ENCODE measurements around the gene DGUOK. TPM values are rescaled to one million over a fixed set of nuclear protein-coding genes. Genes with fewer than 3 reads are reported as not detected.

Gene DGUOK
- total RNA-seq, 1 donor from 2014 or later: 47.8 TPM

GRCh38 chr2:73947412-73948018 is 20.8 kb downstream of the DGUOK start:
- DNase-seq (ENCODE audit: low read depth in 2 of 2): no peak

DNA sequence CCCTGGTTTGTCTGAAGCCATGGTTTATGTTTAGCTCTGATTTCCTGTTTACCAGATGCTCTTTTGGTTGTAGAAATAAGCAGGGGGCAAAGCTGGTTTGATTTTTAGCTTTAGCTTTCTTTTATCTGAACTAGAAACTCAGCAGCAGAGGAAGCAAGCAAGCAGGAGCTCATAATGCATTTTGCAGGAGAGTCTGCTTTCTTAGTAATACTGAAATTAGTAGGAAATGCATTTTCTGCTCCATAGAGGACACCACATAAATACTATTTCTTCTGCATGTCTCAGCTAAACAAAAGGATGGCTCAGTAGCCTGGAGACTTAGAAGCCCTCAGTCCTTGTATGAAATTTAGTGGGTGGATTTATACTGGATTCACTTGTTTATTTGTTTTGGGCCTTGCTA is 23.1 kb downstream of the DGUOK start:
- no peak for DNase-seq (ENCODE audit: low read depth in 2 of 2)

DNA sequence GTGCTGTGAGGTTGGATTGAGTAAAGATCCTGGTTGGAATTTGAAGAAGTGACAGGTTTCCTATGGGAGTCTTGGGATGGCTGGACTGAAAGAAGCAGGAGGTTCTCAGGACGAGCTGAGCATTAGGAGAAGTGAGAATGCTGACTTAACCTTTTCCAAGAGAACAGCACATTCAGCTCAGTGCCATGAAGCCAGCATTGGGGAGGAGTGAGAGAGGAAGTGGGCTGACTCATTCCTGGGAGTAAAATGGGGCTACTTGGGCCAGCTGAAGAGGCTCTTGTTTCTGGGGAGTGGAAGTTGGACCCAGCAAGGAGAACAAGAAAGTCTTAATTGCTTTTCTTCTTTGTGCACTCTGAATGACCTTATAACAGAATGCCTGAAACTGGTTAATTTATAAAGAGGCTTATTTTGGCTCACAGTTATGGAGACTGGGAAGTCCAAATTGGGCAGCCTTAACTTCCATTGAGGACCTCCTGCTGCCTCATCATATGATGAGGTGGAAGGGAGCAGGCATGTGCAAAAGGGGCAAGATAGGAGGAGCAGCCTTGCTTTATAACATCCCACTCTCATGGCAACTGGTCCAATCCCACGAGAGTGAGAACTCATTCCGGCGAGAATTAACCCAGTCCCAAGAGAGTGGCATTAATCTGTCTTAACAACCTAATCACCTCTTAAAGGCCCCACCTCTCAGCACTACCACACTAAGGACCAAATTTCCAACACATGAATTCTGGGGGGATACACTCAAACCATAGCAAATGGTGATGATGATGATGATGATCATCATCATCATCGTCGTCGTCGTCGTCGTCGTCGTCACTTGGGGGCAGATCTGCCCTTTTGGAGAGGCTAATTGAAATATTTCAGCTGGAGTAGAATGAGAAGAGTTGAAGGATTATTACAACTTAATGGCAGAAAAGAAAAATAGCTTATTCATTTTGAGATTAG is 26.1 kb downstream of the DGUOK start:
- peak in 1 of 2 donors; percentile 22 for DNase-seq (ENCODE audit: low read depth in 2 of 2)

DNA sequence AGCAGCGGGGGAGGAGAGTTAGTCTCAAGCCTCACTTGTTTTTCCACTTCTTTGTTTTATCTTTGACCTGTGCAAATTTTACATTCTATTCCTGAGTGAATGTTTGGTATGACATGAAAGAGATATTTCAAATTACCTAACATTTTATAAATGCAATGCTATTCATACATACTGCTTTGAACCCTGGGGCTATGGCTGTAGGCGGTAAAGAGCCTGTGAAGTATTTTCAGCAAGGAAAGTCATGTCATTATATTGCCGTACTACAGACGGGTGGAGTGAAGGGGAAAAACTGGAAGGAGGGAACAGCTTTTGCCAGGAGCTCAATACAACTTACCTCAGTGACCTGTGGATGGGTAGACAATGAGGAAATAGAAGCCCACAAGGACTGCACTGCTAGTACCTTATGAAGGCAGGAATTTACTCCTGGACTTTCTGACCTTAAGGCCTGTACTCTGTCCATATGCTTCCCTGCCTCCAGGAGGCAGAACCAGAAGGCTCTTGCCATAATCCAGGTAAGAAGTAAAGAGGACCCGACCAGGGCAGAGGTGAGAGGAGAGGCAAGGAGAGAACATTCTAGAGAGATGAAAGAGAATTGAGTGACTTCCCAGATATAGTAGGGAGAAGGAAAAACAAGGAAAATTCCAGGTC is 29.7 kb downstream of the DGUOK start:
- no peak for DNase-seq (ENCODE audit: low read depth in 2 of 2)

DNA sequence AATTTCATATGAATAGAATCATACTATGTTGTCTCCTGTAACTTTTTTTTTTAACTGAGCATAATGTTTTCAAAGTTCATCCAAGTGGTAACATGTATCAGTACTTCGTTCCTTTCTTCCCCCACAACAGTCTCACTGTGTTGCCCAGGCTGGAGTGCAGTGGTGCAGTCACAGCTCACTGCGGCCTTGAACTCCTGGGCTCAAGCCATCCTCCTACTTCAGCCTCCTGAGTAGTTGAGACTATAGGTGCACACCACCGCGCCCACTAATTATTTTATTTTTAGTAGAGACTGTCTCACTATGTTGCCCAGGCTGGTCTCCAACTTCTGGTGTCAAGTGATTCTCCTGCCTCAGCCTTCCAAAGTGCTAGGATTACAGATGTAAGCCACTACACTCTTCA is 34.6 kb downstream of the DGUOK start:
- no peak for DNase-seq (ENCODE audit: low read depth in 2 of 2)

GRCh38 chr2:73961823-73962615 is 35.3 kb downstream of the DGUOK start:
- DNase-seq (ENCODE audit: low read depth in 2 of 2): no peak

DNA sequence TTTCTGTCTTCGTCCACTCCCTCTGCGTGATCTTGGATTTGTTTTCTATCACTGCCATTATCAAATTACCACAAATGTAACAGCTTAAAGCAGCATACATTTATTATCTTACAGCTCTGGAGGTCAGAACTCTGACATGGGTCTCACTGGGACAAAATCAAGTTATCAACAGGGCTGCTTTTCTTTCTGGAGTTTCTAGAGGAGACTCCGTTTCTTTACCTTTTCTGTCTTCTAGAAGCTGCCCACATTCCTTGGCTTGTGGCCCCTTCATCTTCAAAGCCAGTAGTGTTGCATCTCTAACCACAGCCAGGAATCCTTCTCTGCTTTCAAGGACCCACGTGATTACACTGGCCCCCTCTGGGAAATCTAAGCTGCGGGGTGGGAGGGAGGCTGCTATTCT is 36.1 kb downstream of the DGUOK start:
- no peak for DNase-seq (ENCODE audit: low read depth in 2 of 2)

DNA sequence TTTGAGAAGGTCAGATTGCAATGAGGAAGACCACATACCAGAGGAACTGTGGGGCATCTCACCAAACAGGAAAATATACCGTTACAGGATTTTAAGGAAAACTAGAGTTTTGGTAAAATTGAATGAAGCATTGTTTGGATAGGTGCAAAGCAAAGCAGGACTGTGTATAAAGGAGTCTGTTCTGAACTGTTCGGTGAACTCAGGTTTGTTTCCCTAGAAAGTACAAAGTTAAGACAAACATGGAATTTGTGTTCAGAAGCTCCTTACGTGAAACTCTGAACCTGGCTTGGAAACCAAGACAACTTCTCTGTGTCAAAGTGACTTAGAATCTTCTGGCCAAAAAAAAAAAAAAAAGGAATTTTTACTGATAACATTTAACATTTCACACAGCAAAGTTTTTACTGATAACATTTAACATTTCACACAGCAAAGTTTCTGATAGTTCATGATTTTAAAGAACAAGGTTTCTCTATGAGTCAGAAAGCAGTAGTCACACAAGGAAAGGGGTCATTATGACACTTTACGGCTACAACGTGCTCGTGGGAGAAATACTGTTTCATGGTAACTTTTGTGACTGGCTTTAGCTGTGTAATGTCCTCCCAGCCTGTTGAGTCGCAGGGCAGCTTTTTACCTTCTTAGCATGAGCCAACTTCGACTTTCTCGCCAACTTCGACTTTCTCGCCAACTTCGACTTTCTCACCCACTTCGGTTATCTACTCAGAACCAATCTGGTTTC is 36.9 kb downstream of the DGUOK start:
- no peak for DNase-seq (ENCODE audit: low read depth in 2 of 2)

DNA sequence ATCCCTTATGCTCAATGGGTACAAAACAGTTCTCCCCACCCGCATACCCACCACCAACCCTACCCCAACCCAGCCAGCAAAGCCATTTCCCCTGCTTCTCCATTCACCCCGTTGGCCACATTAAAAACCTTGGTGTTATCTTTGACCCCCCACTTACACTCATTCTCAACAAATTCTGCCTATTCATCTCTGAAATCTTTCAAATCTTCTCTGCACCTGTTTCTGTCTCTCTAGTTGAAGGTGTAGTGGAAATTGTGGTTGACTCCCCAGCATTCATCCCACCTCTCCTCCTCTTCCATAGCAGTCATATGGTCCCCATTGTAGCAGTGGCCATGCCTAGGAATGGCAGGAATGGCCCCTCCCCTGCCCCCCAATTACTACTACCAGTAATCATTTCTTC is 37.5 kb downstream of the DGUOK start:
- DNase-seq (ENCODE audit: low read depth in 2 of 2): no peak

DNA sequence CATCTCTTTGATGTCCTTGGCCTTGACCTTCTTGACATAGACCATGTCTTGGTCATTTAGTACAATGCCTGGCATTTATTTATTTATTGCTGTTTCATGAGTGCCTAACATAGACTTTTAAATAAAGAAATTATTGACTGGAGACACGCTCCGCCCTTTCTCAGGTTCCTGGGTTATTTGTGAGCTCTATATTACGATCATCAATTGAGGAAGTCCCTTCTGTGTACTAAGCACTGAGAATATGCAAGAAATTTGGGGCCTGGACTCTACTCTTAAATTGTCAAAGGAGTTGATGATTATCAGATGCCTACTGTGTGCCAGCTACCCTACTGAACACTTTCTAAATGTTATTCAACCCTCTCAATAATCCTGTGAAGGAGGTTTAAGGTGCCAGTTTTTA is 38.4 kb downstream of the DGUOK start:
- DNase-seq (ENCODE audit: low read depth in 2 of 2): no peak

GRCh38 chr2:73968357-73968937 is 41.8 kb downstream of the DGUOK start:
- DNase-seq (ENCODE audit: low read depth in 2 of 2): no peak

- no peak for DNase-seq (ENCODE audit: low read depth in 2 of 2)
Observed at GRCh38 chr2:73969356-73969755, 42.7 kb downstream of the DGUOK start.

- no peak for DNase-seq (ENCODE audit: low read depth in 2 of 2)
Observed at GRCh38 chr2:73970141-73970803, 43.6 kb downstream of the DGUOK start.

DNA sequence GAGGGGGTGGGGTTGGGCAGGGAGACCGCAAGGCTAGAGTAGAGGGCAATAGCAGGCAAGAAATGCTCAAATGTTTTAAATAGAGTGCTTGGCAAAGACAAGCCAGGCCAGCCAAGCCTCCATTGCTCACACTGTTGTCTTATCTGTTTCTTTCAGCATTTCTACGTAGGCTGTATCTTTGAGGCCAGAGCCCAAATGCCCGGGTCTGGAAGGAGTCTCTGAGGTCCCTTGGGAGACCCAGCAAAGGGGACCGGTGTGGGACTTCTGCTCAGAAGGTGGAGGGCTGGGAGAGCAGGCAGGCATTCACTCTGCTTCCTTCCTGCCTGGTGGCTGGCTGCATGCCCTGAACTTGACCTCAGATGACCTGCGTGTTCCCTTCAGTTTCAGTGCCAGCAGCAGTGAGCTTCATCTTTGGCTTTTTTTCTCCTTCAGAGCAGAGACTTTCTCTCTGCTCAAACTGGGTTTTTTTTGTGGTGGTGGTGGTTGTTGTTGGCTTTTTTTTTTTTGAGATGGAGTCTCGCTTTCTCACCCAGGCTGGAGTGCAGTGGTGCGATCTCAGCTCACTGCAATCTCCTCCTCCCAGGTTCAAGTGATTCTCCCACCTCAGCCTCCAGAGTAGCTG is 44.3 kb downstream of the DGUOK start:
- peak in 1 of 2 donors; percentile 58 for DNase-seq (ENCODE audit: low read depth in 2 of 2)

GRCh38 chr2:73971722-73972121 is 45.0 kb downstream of the DGUOK start:
- no peak for DNase-seq (ENCODE audit: low read depth in 2 of 2)

DNA sequence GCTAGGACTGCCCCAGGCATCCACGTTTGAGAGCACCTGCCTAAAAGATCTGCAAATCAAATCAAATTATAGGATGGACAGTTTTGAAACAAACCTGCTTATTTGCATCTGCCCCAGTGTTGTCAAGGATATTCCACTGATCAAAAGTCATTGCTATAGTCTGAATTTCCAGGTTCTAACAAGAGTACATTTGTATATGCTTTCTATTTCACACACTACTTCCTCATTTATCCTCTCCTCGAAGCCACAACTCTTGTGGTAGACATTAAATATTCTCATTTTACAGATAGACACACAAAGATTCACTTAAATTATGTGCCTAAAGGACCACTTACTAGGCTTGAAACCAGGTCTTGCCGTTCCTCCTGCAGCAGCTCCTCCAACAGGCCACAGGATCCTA is 46.2 kb downstream of the DGUOK start:
- DNase-seq (ENCODE audit: low read depth in 2 of 2): no peak

GRCh38 chr2:73975731-73976130 is 49.1 kb downstream of the DGUOK start:
- DNase-seq (ENCODE audit: low read depth in 2 of 2): no peak

GRCh38 chr2:73976803-73977202 is 50.1 kb downstream of the DGUOK start:
- no peak for DNase-seq (ENCODE audit: low read depth in 2 of 2)

DNA sequence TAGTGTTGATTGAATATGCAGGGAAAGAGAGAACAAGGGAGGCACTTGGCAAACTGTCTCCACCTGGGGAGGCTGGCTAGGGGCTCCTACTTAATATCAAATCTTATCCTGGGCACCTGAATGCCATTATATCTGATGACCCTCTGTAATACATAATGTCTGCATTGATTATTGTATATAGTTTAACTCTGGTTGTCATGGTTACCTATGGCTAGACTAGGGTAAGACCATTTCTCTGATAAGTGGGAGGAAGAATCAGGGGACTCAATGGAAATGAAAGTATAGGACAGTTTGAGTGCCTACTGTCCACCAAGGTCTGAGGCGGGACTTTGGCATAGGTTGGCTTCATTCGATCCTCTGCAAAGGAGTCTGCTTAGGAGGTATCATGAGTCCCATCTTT is 50.8 kb downstream of the DGUOK start:
- no peak for DNase-seq (ENCODE audit: low read depth in 2 of 2)

DNA sequence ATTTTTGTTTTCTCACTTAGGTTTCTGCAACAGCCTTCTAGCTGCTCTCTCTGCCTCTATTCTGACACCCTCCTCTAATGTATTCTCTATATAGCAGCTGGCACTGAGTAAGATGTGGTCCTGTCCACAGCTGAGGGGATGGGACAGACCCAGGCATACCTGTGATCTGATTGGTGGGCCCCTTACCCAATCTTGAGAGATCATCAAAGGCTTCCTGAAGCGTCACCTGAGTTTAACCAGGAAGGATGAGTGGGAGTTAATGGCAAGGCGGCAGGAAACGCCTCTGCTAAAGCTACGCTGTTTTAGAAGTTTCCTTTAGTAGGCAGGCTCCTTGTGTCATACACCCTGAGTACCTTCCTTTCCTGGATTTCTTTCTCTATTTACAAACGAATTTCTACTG is 52.3 kb downstream of the DGUOK start:
- peak in 1 of 2 donors; percentile 23 for DNase-seq (ENCODE audit: low read depth in 2 of 2)
